Pancreas (tissue), 10 donors: ENCODE measurements around the gene HECTD4. TPM values are rescaled to one million over a fixed set of nuclear protein-coding genes. Genes with fewer than 3 reads are reported as not detected.

Experiments used
- ATAC-seq, 4 donors: fragments of 200-7000 bp; cut with Tn5 transposase; one replicate each; pipeline versions ENCODE4 v1.8.0 to v1.9.1; 2020; ENCODE audit warnings: mild to moderate bottlenecking in 4 of 4, moderate library complexity in 4 of 4
- DNase-seq, 6 donors: peaks; one replicate each; pipeline ENCODE4 v3.0.0-alpha.2; 2020
- FAIRE-seq: peaks from 2 replicates; lab custom pipeline; 2012; peaks lifted over from hg19 to GRCh38; lab: Jason Lieb, UNC
- H3K27ac ChIP-seq, 4 donors: fragments of 200-600 bp; sonication (generic); 1 replicate in 3 of 4; 2 replicates in 1 of 4; pipeline versions ENCODE4 v1.5.0 to v1.8.0; 2020
- H3K27me3 ChIP-seq, 4 donors: fragments of 200-600 bp; one replicate each; pipeline ENCODE4 v1.8.0; 2021
- H3K36me3 ChIP-seq, 3 donors: fragments of 200-600 bp; sonication (generic) in 1 of 3; one replicate each; pipeline versions ENCODE4 v1.5.0 to v1.8.0; 2020 to 2021
- H3K4me1 ChIP-seq, 3 donors: fragments of 200-600 bp; one replicate each; pipeline ENCODE4 v1.8.0; 2021
- H3K4me3 ChIP-seq, 4 donors: fragments of 200-600 bp; sonication (generic) in 2 of 4; one replicate each; pipeline versions ENCODE4 v1.5.0 to v1.8.0; 2020 to 2021
- H3K9me3 ChIP-seq, 4 donors: fragments of 200-600 bp; one replicate each; pipeline ENCODE4 v1.8.0; 2021
- WGBS, 2 donors: extraction: QIAGEN DNeasy Blood & Tissue Kit; methylation state at CpG; one replicate each; pipeline ENCODE4 v1.1.7; 2013; 5-methylcytosine and 5-hydroxymethylcytosine counted together
- intact Hi-C, 3 donors: fragments of 100-400 bp; cut with DNase I; formaldehyde crosslinking; loops; one replicate each; pipeline versions ENCODE4 v1.11.1 to v1.14.2; 2022
- polyA plus RNA-seq, 2 donors: library from polyadenylated mRNA; stranded (reverse); fragments of 200-250 nt; gene quantifications; one replicate each; pipeline ENCODE4 v1.2.3, GENCODE V29; 2013
- total RNA-seq, 6 donors: library from RNA; stranded (reverse); fragmentation: NEBNext Ultra II Directional in 4 of 6; extraction: Animal tissue kit (Norgen Biotek cat#: 25700) in 4 of 6; gene quantifications; one replicate each; pipeline versions ENCODE4 v1.2.1 to v1.2.4, GENCODE V29; 2021 to 2023
- TF ChIP-seq, protein P1 (sequence below), 4 donors: fragments of 200-600 bp; sonication (generic) in 3 of 4; IDR thresholded peaks; one replicate each; pipeline versions ENCODE4 v1.5.0 to v1.8.0; 2021; ENCODE audit warnings: antibody characterized with exemption in 4 of 4
- donor health status: healthy with polysubstance abuse.
- donor health status: DM: no; HTN: no; CAD: no; lungs with moderate emphysema.
- donor health status: DM: no; HTN: no; CAD: no.
- donor health status: control.
- donor health status: control.
- donor health status: Bipolar disorder and iron deficiency.
- donor health status: DM: yes; HTN: yes; CAD: no.
- donor health status: DM: no; HTN: no; CAD: no.
- donor health status: DM: no; HTN: no; CAD: no.
- donor health status: DM: yes; HTN: yes; CAD: no.

HECTD4 gene
- total and polyA plus RNA-seq, 8 donors: 17.9 to 38.4 (median 26.4) TPM

DNA sequence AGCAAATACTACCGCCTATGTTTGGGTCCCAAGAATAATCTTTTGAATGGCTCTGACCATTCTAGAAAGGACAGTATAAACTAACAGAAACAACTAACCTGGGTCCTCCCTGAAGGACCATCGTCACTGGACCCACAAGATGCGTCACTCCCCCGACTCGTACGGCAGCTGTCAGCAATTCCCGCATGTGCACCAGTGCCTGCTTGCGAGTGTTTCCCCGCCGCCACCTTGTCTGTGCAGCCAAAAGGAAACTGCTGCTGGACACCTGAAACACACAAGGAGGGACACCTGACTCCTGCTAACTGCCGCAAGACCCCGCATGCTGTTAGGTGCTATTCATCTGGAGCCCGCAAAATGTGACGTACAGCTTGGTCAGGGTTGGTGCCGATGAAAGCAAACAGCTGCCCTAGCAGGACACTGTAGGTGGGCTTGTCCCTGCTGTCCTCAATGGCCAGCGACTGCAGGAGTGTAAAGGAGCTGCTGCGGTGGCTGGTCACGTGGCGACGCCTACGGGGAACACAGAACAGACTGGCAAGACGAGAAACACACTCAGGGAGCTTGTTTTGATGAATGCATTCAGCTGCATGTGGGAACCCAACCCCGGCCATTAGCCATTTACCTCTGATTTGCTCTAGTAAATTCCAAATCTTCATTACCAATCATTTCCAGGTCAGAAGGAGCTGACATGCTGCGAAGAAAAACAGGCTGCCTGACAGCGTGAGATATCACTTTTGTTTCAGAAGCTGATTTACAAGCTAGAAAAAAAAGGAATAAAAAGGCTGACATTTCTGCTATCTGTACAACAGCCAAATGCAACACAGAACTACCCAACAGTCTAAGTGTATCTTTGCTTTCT is 138.7 kb downstream of the HECTD4 start:
- no peak overlapping the region for H3K4me3 ChIP-seq
- 95% methylated on average over 25 of the region's 25 CpGs for whole genome bisulfite sequencing, 2 donors
- ATAC-seq (no peak), FAIRE-seq (no peak), DNase-seq (no peak)
- no peaks in the 10 kb centered on the region for H3K27me3 ChIP-seq
- H3K9me3 ChIP-seq: no peaks in the 10 kb centered on the region
- no peaks in the 10 kb centered on the region for H3K4me1 ChIP-seq
- intact Hi-C loops: no loop called here
- no peak overlapping the region for H3K27ac ChIP-seq
- peaks cover 0 to 47% (median 14%) of the 10 kb centered on the region in 3 donors for H3K36me3 ChIP-seq
- TF ChIP-seq, protein P1, sequence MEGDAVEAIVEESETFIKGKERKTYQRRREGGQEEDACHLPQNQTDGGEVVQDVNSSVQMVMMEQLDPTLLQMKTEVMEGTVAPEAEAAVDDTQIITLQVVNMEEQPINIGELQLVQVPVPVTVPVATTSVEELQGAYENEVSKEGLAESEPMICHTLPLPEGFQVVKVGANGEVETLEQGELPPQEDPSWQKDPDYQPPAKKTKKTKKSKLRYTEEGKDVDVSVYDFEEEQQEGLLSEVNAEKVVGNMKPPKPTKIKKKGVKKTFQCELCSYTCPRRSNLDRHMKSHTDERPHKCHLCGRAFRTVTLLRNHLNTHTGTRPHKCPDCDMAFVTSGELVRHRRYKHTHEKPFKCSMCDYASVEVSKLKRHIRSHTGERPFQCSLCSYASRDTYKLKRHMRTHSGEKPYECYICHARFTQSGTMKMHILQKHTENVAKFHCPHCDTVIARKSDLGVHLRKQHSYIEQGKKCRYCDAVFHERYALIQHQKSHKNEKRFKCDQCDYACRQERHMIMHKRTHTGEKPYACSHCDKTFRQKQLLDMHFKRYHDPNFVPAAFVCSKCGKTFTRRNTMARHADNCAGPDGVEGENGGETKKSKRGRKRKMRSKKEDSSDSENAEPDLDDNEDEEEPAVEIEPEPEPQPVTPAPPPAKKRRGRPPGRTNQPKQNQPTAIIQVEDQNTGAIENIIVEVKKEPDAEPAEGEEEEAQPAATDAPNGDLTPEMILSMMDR (IDR thresholded peaks at IDR 0.05): no peak

DNA sequence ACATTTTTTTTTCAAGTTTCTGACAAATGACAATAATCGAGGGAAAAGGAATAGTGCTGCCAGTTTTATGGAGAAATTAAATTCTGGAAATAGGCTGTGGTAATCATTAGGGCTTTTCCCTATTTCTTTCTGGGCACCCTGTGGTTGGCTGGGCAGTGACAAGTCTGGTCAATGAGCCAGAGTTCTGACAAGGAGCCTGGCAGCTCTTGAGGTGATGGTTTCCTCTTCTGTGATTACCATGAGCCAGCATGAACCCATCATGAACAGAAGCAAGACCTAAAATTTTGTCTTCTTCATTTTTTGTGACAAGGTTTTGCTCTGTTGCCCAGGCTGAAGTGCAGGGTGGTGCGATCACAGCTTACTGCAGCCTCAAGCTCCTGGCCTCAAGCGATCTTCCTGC is 141.1 kb downstream of the HECTD4 start:
- H3K4me3 ChIP-seq: no peak overlapping the region
- peaks cover 0 to 56% (median 15%) of the 10 kb centered on the region in 3 donors for H3K36me3 ChIP-seq
- ATAC-seq (no peak), FAIRE-seq (no peak), DNase-seq (no peak)
- no peaks in the 10 kb centered on the region for H3K27me3 ChIP-seq
- 78 to 80% methylated on average over 3 of the region's 3 CpGs for WGBS, 2 donors
- no peak overlapping the region for H3K27ac ChIP-seq
- TF ChIP-seq, protein P1 (IDR thresholded peaks at IDR 0.05): no peak
- intact Hi-C loops: no loop called here
- no peaks in the 10 kb centered on the region for H3K4me1 ChIP-seq
- H3K9me3 ChIP-seq: no peaks in the 10 kb centered on the region

DNA sequence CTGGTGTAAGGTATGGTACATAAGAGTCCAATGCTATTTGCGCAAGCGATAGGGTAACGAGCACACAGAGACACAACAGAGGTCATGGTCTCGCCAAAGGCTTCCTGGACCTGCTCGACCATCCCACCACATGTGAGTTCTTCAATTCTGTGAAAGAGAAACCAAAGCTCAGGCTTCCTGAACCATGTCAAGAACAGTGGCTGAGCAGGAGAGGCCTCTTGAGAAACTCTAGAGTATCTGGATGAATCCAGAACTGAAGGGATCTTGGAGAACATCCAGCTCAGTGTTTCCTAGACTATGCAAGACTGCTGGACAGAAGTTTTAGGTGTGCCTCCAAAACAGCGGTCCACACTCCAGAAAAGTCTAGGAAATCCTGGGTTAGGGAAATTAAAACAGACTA is 142.3 kb downstream of the HECTD4 start:
- no peak overlapping the region for H3K4me3 ChIP-seq
- FAIRE-seq: no peak
- H3K27me3 ChIP-seq: no peaks in the 10 kb centered on the region
- intact Hi-C loops: no loop called here
- ATAC-seq: no peak
- H3K27ac ChIP-seq: no peak overlapping the region
- TF ChIP-seq, protein P1 (IDR thresholded peaks at IDR 0.05): no peak
- no peaks in the 10 kb centered on the region for H3K9me3 ChIP-seq
- H3K4me1 ChIP-seq: no peaks in the 10 kb centered on the region
- WGBS, 2 donors: 95% methylated on average over 6 of the region's 6 CpGs
- no peak for DNase-seq
- peaks cover 0 to 58% (median 26%) of the 10 kb centered on the region in 3 donors for H3K36me3 ChIP-seq

DNA sequence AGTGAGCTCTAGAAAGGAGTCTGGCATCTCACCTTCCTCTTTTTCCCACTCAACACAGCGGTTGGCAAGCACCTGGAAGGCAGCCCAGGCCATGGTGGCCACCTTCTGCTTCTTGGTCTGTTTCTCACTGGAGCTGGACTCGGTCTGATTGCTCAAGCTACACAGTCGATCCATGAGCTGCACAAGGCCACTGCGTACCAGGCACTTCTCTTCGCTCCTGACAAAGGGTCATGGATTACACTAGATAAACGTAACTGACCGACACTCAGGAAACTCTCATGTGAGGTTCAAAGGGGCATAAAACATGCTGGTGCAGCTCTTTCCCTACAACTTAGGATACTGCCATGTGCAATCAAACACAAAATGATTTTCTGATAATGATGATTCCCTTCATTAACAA is 143.2 kb downstream of the HECTD4 start:
- Histone ChIP-seq H3K36me3 (peaks cover 0 to 58% (median 33%) of the 10 kb centered on the region in 3 donors), H3K4me1 (no peaks in the 10 kb centered on the region), H3K9me3 (no peaks in the 10 kb centered on the region), H3K27ac (no peak overlapping the region), H3K27me3 (no peaks in the 10 kb centered on the region), H3K4me3 (no peak overlapping the region)
- TF ChIP-seq, protein P1 (IDR thresholded peaks at IDR 0.05): no peak
- DNase-seq: no peak
- intact Hi-C loops: no loop called here
- ATAC-seq: no peak
- 89 to 95% methylated on average over 7 of the region's 7 CpGs for WGBS, 2 donors
- no peak for FAIRE-seq

DNA sequence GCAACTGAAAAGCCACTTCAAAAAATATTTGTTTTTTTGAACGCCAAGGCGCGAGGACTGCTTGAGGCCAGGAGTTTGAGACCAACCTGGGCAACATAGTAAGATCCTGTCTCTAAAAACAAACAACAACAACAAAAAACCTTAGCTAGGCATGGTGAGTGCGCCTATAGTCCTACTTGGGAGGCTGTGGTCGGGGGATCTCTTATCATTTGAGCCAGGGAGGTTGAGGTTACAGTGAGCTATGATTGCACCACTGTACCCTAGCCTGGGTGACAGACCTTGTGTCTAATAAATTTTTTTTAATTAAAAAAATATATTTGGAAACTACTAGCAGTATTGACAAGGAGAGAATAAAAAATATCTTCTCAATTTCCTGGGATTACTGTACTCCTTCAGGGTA is 143.8 kb downstream of the HECTD4 start:
- WGBS, 2 donors: 93 to 94% methylated on average over 5 of the region's 5 CpGs
- DNase-seq (no peak), ATAC-seq (no peak), FAIRE-seq (no peak)
- no peaks in the 10 kb centered on the region for H3K9me3 ChIP-seq
- no peaks in the 10 kb centered on the region for H3K4me1 ChIP-seq
- intact Hi-C loops: no loop called here
- no peak overlapping the region for H3K4me3 ChIP-seq
- TF ChIP-seq, protein P1 (IDR thresholded peaks at IDR 0.05): no peak
- H3K36me3 ChIP-seq: peaks cover 0 to 55% (median 32%) of the 10 kb centered on the region in 3 donors
- H3K27me3 ChIP-seq: no peaks in the 10 kb centered on the region
- no peak overlapping the region for H3K27ac ChIP-seq
